Calu3 (cell line): Measurements from ENCODE around the gene UTP4. TPM values are rescaled to one million over a fixed set of nuclear protein-coding genes. Genes with fewer than 3 reads are reported as not detected.

Experiments
- BruUV-seq: library from RNA; stranded (reverse); fragments of 400-500 nt; replicated peaks from 2 replicates; lab custom pipeline; 2021; lab: Mats Ljungman, UMichigan
- CTCF ChIA-PET: fragments of 300-600 bp; sonication (Branson Sonifier 250); formaldehyde crosslinking; loops from one replicate; lab custom pipeline; 2022; ENCODE audit warnings: antibody characterized with exemption; lab: Charles Lee
- DNase-seq: peaks from one replicate; pipeline ENCODE4 v3.0.0; 2022
- H3K27ac Mint-ChIP-seq: one replicate; pipeline ENCODE4 v1.8.0; 2022; ENCODE audit warnings: mixed read lengths; ENCODE audit not compliant: unreplicated experiment
- H3K27me3 Mint-ChIP-seq: one replicate; pipeline ENCODE4 v1.8.0; 2022; ENCODE audit warnings: mixed read lengths; ENCODE audit not compliant: unreplicated experiment
- H3K36me3 Mint-ChIP-seq: one replicate; pipeline ENCODE4 v1.8.0; 2022; ENCODE audit warnings: mild to moderate bottlenecking, moderate library complexity, mixed read lengths; ENCODE audit not compliant: insufficient read depth, unreplicated experiment
- H3K4me1 Mint-ChIP-seq: one replicate; pipeline ENCODE4 v1.8.0; 2022; ENCODE audit warnings: mild to moderate bottlenecking, low read depth, mixed read lengths; ENCODE audit not compliant: unreplicated experiment
- H3K4me3 Mint-ChIP-seq: one replicate; pipeline ENCODE4 v1.8.0; 2022; ENCODE audit warnings: mild to moderate bottlenecking, low read depth, moderate library complexity, mixed read lengths; ENCODE audit not compliant: unreplicated experiment
- H3K9me3 Mint-ChIP-seq: one replicate; pipeline ENCODE4 v1.8.0; 2022; ENCODE audit warnings: low read depth, mixed read lengths; ENCODE audit not compliant: unreplicated experiment
- CTCF ChIP-seq: fragments of 200-600 bp; IDR thresholded peaks from one replicate; pipeline ENCODE4 v1.8.0; 2022; ENCODE audit warnings: antibody characterized with exemption; ENCODE audit not compliant: unreplicated experiment
- intact Hi-C: fragments of 100-400 bp; cut with micrococcal nuclease; formaldehyde crosslinking; loops from one replicate; pipeline ENCODE4 v1.10.0; 2022; ENCODE audit not compliant: unreplicated experiment
- total RNA-seq: library from RNA; stranded (reverse); gene quantifications from 2 replicates; pipeline ENCODE4 v1.2.3, GENCODE V29; 2022

Gene UTP4
- total RNA-seq, 1 experiment from 2014 or later: 116 TPM

DNA sequence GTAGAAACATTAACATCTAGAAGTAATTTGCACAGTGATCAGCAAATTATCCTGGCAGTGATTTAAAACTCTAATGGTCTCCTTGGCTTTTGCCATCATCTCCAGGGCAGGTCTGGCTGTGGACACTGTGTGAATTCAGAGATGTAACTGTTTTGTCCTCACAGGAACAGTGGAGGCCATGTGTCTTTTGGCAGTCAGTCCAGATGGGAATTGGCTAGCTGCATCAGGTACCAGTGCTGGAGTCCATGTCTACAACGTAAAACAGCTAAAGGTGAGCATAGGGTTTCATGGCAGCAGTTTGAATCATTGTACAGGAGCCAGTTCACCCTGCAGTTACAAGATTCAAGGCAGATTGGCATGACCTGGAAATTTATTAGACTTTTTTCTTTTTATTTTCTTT lies 27.7 kb downstream of the UTP4 start:
- Mint-ChIP-seq H3K9me3 (no peaks in the 10 kb centered on the region), H3K4me3 (no peak overlapping the region), H3K36me3 (peaks cover 86% of the 10 kb centered on the region), H3K4me1 (no peaks in the 10 kb centered on the region), H3K27ac (no peak overlapping the region), H3K27me3 (no peaks in the 10 kb centered on the region)
- BruUV-seq: no TSS peak
- intact Hi-C loops: no loop called here
- CTCF ChIA-PET: interaction anchor here (2.0 kb wide), 1 partner anchor 10 kb away, joined by 5 read pairs; no protein-coding TSS in a partner anchor
- no peak for TF ChIP-seq CTCF
- no peak for DNase-seq

DNA sequence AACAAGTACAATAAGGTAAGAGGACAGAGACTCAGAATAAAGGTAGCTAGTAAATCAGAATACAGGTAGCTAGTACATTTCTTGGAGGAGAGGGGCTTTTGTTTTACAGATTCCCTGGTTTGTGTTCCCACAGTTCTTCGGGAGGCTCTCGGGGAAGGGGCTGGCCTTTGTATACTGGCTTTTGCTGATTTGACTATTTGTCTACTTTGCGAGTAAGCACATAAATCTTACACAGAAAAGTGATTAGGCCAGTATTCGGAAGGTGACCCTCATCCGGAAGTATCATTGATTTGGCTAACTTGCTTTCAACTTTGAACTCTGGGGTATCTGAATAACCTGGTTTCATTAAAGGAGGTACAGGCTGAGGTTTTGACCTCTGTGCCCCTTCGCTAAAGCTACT lies 33.1 kb downstream of the UTP4 start:
- intact Hi-C loops: no loop called here
- peaks cover 65% of the 10 kb centered on the region for H3K36me3 Mint-ChIP-seq
- no peak for DNase-seq
- CTCF ChIA-PET: no interaction called here
- no peak for TF ChIP-seq CTCF
- no peaks in the 10 kb centered on the region for H3K27me3 Mint-ChIP-seq
- no peaks in the 10 kb centered on the region for H3K4me1 Mint-ChIP-seq
- no peaks in the 10 kb centered on the region for H3K9me3 Mint-ChIP-seq
- H3K27ac Mint-ChIP-seq: peak overlapping the region; percentile 20
- H3K4me3 Mint-ChIP-seq: no peak overlapping the region
- BruUV-seq: no TSS peak

- H3K4me1 Mint-ChIP-seq: no peaks in the 10 kb centered on the region
- peaks cover 63% of the 10 kb centered on the region for H3K36me3 Mint-ChIP-seq
- CTCF ChIA-PET: no interaction called here
- intact Hi-C loops: no loop called here
- no peak for TF ChIP-seq CTCF
- H3K9me3 Mint-ChIP-seq: no peaks in the 10 kb centered on the region
- DNase-seq: no peak
- H3K27ac Mint-ChIP-seq: peak overlapping the region; percentile 20
- BruUV-seq: no TSS peak
- H3K27me3 Mint-ChIP-seq: no peaks in the 10 kb centered on the region
- no peak overlapping the region for H3K4me3 Mint-ChIP-seq
Measured at GRCh38 chr16:69166221-69166833, 33.9 kb downstream of the UTP4 start.

DNA sequence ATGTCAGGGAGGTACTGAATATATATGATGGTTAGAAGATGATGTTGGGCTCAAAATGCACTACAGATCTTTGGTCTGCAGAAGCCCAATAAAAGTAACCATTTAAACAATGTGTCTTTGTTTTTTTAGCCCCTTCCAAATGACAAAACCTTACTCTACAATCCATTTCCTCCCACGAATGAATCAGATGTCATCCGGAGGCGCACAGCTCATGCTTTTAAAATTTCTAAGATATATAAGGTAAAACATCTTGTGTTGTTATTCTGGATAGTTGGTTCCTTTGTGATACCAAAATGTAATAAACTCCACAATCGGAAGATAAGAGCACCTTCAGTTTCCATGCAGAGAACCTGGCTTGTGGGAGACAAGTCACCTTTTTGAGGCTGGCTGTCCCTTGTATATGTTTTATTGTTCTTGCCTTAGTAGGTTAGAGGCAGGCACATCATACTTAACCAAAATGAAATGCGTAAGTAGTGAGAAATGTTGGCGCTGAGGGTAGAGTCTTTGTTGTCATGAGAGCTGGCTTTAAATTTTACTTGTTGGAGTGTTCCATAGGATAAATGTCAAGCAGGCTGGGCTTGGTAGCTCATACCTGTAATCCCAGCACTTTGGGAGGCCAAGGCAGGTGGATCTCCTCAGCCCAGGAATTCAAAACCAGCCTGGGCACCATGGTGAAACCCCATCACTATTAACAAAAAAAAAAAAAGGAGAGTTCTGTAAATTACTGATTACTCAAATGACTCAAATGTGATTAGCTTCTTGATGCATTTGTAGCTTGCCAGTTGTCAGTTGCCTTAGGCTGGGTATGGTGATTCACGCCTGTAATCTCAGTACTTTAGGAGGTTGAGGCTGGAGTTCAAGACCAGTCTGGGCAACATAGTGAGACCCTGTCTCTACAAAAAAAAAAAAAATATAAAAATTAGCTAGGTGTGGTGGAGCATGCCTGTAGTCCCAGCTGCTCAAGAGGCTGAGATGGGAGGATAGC lies 34.8 kb downstream of the UTP4 start:
- BruUV-seq: no TSS peak
- no peak for TF ChIP-seq CTCF
- no peaks in the 10 kb centered on the region for H3K4me1 Mint-ChIP-seq
- no peak overlapping the region for H3K27ac Mint-ChIP-seq
- no peaks in the 10 kb centered on the region for H3K9me3 Mint-ChIP-seq
- H3K27me3 Mint-ChIP-seq: no peaks in the 10 kb centered on the region
- CTCF ChIA-PET: interaction anchor here (0.6 kb wide), 1 partner anchor 159 kb away, joined by 3 read pairs; no protein-coding TSS in a partner anchor
- peaks cover 56% of the 10 kb centered on the region for H3K36me3 Mint-ChIP-seq
- intact Hi-C loops: no loop called here
- no peak for DNase-seq
- H3K4me3 Mint-ChIP-seq: no peak overlapping the region
